GM12878 (cell line): ENCODE data around the gene CSH1. TPM values are rescaled to one million over a fixed set of nuclear protein-coding genes. Genes with fewer than 3 reads are reported as not detected.
"Not testable (repeated sequence)": the region's sequence is repeated elsewhere in the genome, so short reads cannot be mapped to it uniquely, and the experiment has no call there.

Experiments used
- ATAC-seq: fragments of 200-7000 bp; cut with Tn5 transposase; 3 replicates; pipeline ENCODE4 v1.9.1; 2020; ENCODE audit warnings: mild to moderate bottlenecking, moderate library complexity
- BruUV-seq: library from RNA; stranded (reverse); fragments of 400-500 nt; replicated peaks from 2 replicates; lab custom pipeline; 2021; lab: Mats Ljungman, UMichigan
- CTCF ChIA-PET: fragments of 300-600 bp; sonication (Branson Sonifier 250); formaldehyde crosslinking; extraction: SDS; loops from one replicate; lab custom pipeline; 2021; ENCODE audit warnings: inconsistent platforms; lab: Yijun Ruan, JAX
- POLR2A ChIA-PET: fragments of 350-600 bp; formaldehyde crosslinking; extraction: SDS; loops from one replicate; lab custom pipeline; 2021; ENCODE audit warnings: inconsistent platforms; lab: Charles Lee
- RAD21 ChIA-PET: fragments of 300-600 bp; sonication (Branson Sonifier 250); formaldehyde crosslinking; loops from one replicate; lab custom pipeline; 2023; ENCODE audit warnings: antibody characterized with exemption; ENCODE audit not compliant: unreplicated experiment; lab: Charles Lee
- SMC1A ChIA-PET: fragments of 300-600 bp; sonication (Branson Sonifier 250); formaldehyde crosslinking; loops from one replicate; lab custom pipeline; 2023; ENCODE audit not compliant: unreplicated experiment, uncharacterized antibody; lab: Charles Lee
- DNase-seq: peaks from one replicate; pipeline ENCODE4 v3.0.0-alpha.2; 2011; ENCODE audit warnings: low read depth, low spot score
- FAIRE-seq: peaks from 3 replicates; lab custom pipeline; 2011; peaks lifted over from hg19 to GRCh38; lab: Jason Lieb, UNC
- H2AFZ ChIP-seq: 2 replicates; pipeline ENCODE4 v1.6.0; 2011; ENCODE audit warnings: low read depth, low read length, control low read depth; ENCODE audit not compliant: control insufficient read depth
- H3K27ac ChIP-seq: 2 replicates; pipeline ENCODE4 v1.5.1; 2011; ENCODE audit warnings: control low read depth; ENCODE audit not compliant: control insufficient read depth, insufficient read depth
- H3K27me3 ChIP-seq, 2 experiments: replicated peaks in 1 of 2; 2 replicates each; pipeline versions ENCODE4 v1.6.0 to v1.6.1; 2011; ENCODE audit warnings: low read length in 1 of 2; ENCODE audit not compliant: control insufficient read depth in 2 of 2, insufficient read depth in 2 of 2
- H3K36me3 ChIP-seq, 2 experiments: 2 replicates each; pipeline ENCODE4 v1.5.1; 2011; ENCODE audit warnings: low read length in 1 of 2; ENCODE audit not compliant: control insufficient read depth in 2 of 2, insufficient read depth in 2 of 2
- H3K4me1 ChIP-seq: 2 replicates; pipeline ENCODE4 v1.6.1; 2011; ENCODE audit warnings: mild to moderate bottlenecking, low read length, moderate library complexity, mixed read lengths; ENCODE audit not compliant: control insufficient read depth, insufficient read depth
- H3K4me2 ChIP-seq: 2 replicates; pipeline ENCODE4 v1.6.0; 2011; ENCODE audit warnings: control low read depth; ENCODE audit not compliant: control insufficient read depth, insufficient read depth
- H3K4me3 ChIP-seq: fragments of 200-600 bp; sonication (generic); 2 replicates; pipeline ENCODE4 v1.5.1; 2016
- H3K79me2 ChIP-seq: 2 replicates; pipeline ENCODE4 v1.6.0; 2011; ENCODE audit warnings: low read length; ENCODE audit not compliant: control insufficient read depth, insufficient read depth
- H3K9ac ChIP-seq: 2 replicates; pipeline ENCODE4 v1.8.0; 2011; ENCODE audit warnings: low read length, control low read depth, mixed read lengths; ENCODE audit not compliant: control insufficient read depth, insufficient read depth
- H3K9me3 ChIP-seq: replicated peaks from 3 replicates; pipeline ENCODE4 v1.5.1; 2011; ENCODE audit warnings: mild to moderate bottlenecking, low read length; ENCODE audit not compliant: control insufficient read depth, insufficient read depth
- H4K20me1 ChIP-seq: 2 replicates; pipeline ENCODE4 v1.6.0; 2011; ENCODE audit not compliant: control insufficient read depth, insufficient read depth
- BHLHE40 ChIP-seq, 2 experiments: fragments of 450-650 bp in 1 of 2; IDR thresholded peaks; 2 replicates each; pipeline ENCODE4 v1.6.1; 2011 to 2017; ENCODE audit warnings: low read depth in 2 of 2, borderline replicate concordance in 1 of 2, improper control_type of control experiment in 1 of 2, low read length in 1 of 2, mild to moderate bottlenecking in 1 of 2
- IKZF2 ChIP-seq, 2 experiments: fragments of 450-650 bp; IDR thresholded peaks; 2 replicates each; pipeline ENCODE4 v1.6.1; 2017; ENCODE audit warnings: mild to moderate bottlenecking in 2 of 2, moderate library complexity in 2 of 2
- MEF2B ChIP-seq: fragments of 450-650 bp; IDR thresholded peaks from 2 replicates; pipeline ENCODE4 v1.6.1; 2018; ENCODE audit warnings: mild to moderate bottlenecking, moderate library complexity; ENCODE audit not compliant: partially characterized antibody, poor library complexity, severe bottlenecking
- MTA2 ChIP-seq: fragments of 450-650 bp; IDR thresholded peaks from 2 replicates; pipeline ENCODE4 v1.6.1; 2016; ENCODE audit warnings: low read depth, mild to moderate bottlenecking, moderate library complexity
- NBN ChIP-seq: fragments of 450-650 bp; IDR thresholded peaks from 2 replicates; pipeline ENCODE4 v1.6.1; 2016
- POU2F2 ChIP-seq: IDR thresholded peaks from 3 replicates; pipeline ENCODE4 v1.6.1; 2011; ENCODE audit warnings: low read depth, mild to moderate bottlenecking, low read length, borderline replicate concordance
- RELB ChIP-seq: fragments of 450-650 bp; IDR thresholded peaks from 2 replicates; pipeline ENCODE4 v1.6.1; 2017; ENCODE audit warnings: low read depth, mild to moderate bottlenecking, moderate library complexity
- SPI1 ChIP-seq: IDR thresholded peaks from 2 replicates; pipeline ENCODE4 v1.6.1; 2011; ENCODE audit warnings: low read depth, mild to moderate bottlenecking, low read length, moderate library complexity, borderline replicate concordance; ENCODE audit not compliant: insufficient read depth
- ZNF687 ChIP-seq: fragments of 450-650 bp; IDR thresholded peaks from 2 replicates; pipeline ENCODE4 v1.6.1; 2017; ENCODE audit warnings: mild to moderate bottlenecking, moderate library complexity
- WGBS: methylation state at CpG from one replicate; pipeline ENCODE4 v1.1.6; 2016; ENCODE audit warnings: low lambda C conversion rate; ENCODE audit not compliant: insufficient replicate concordance, insufficient coverage; ENCODE audit errors: missing lambda C conversion rate; 5-methylcytosine and 5-hydroxymethylcytosine counted together
- in situ Hi-C: fragments of 300-500 bp; cut with MboI; formaldehyde crosslinking; loops from 9 replicates; pipeline ENCODE4 v1.14.3; 2018; ENCODE audit warnings: mixed read lengths
- intact Hi-C: fragments of 100-400 bp; cut with micrococcal nuclease; formaldehyde crosslinking; loops from one replicate; pipeline ENCODE4 v1.14.2; 2022; ENCODE audit not compliant: unreplicated experiment
- polyA plus RNA-seq, 11 experiments: library from polyadenylated mRNA; depleted of rRNA in 4 of 11; unstranded in 6 of 11; stranded (reverse) in 5 of 11; fragments of >200 nt; fragmentation: Nextera tagmentation in 4 of 11; fragmentation: Illumina TruSeq in 1 of 11; extraction: Ambion mirVana in 4 of 11; extraction: Trizol in 1 of 11; gene quantifications; 1 replicate in 1 of 11; 2 replicates in 10 of 11; pipeline versions ENCODE4 v1.2.1 to v1.2.3, GENCODE V29; 2011 to 2016; ENCODE audit warnings: inconsistent platforms in 2 of 11, missing spikeins in 2 of 11, low read depth in 1 of 11
- total RNA-seq, 4 experiments: library from RNA; depleted of rRNA in 3 of 4; stranded (reverse); fragments of >200 nt in 3 of 4; fragmentation: Illumina TruSeq in 1 of 4; extraction: Trizol in 1 of 4; gene quantifications; 2 replicates each; pipeline versions ENCODE4 v1.2.1 to v1.2.3, GENCODE V29; 2013 to 2021
- TF ChIP-seq, protein P1 (sequence below): fragments of 450-650 bp; IDR thresholded peaks from 2 replicates; pipeline ENCODE4 v1.6.1; 2017; ENCODE audit warnings: mild to moderate bottlenecking, low read depth, inconsistent platforms; ENCODE audit not compliant: poor library complexity, severe bottlenecking

CSH1 gene
- total and polyA plus RNA-seq, 10 of the 15 experiments (the other 5 are each of a cell fraction or from before 2014, with no cell fraction given) = not detected

DNA sequence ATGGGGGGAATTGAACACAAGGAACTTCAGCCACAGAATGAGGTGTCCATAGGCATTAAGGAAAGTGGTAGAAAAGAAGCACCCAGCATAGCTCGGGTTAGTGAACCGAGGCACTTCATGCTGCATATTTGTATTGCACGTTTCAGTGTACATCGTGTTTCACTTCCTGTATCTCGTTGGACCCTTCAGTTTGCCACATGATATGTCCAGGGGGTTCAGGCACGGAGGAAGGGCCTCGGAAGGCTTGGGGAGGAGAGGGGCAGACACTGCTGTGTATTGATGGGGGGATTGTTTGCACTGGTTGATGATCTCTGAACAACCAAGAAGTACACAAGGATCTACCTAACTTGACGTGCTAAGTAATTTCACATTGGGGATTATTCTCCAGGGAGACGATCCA lies 26.0 kb upstream of the CSH1 start:
- peak; percentile 80 for ATAC-seq
- peak overlapping the region; percentile 71 for H2AFZ ChIP-seq
- 2% methylated on average over 9 of the region's 9 CpGs for WGBS
- SMC1A ChIA-PET = interaction anchor here (0.7 to 14.0 kb wide), 9 partner anchors 9 to 212 kb away, joined by 3 to 248 read pairs (median 6); partner anchors contain the start of genes CD79B and ICAM2
- H3K4me3 ChIP-seq, H3K79me2 ChIP-seq, H3K9me3 ChIP-seq, BruUV-seq, H3K27me3 ChIP-seq, intact Hi-C loops, H3K36me3 ChIP-seq, DNase-seq, H3K9ac ChIP-seq, H4K20me1 ChIP-seq: not testable (repeated sequence)
- peak; percentile 62 for FAIRE-seq
- POLR2A ChIA-PET = interaction anchor here (0.6 to 1.5 kb wide), 7 partner anchors 9 to 1236 kb away, joined by 3 to 15 read pairs (median 4); partner anchors contain the start of genes CD79B and POLG2
- CTCF ChIA-PET = interaction anchor here (0.6 to 17.4 kb wide), 13 partner anchors 9 to 211 kb away, joined by 3 to 481 read pairs (median 5); partner anchors contain the start of gene CD79B
- TF ChIP-seq ZNF687 (peak; percentile 75), MEF2B (peak; percentile 80), BHLHE40 (IDR thresholded peaks at IDR 0.05; ENCODE audit: borderline replicate concordance in 1 of 2, low read depth in 2 of 2, low read length in 1 of 2) (peak; percentile 52 to 91; a peak in 3 of 4 replicates), RELB (peak; percentile 52; the same call in 1 of the 2 replicates), SPI1 (peak; percentile 79), MTA2 (peak; percentile 45; the same call in 1 of the 2 replicates), POU2F2 (0 out of 3 replicates have a peak, but pooled peaks have one; percentile 32), NBN (0 out of 2 replicates have a peak, but pooled peaks have one; percentile 65), IKZF2 (IDR thresholded peaks at IDR 0.05) (peak; percentile 52 to 65; a peak in 3 of 4 replicates)
- TF ChIP-seq, protein P1, sequence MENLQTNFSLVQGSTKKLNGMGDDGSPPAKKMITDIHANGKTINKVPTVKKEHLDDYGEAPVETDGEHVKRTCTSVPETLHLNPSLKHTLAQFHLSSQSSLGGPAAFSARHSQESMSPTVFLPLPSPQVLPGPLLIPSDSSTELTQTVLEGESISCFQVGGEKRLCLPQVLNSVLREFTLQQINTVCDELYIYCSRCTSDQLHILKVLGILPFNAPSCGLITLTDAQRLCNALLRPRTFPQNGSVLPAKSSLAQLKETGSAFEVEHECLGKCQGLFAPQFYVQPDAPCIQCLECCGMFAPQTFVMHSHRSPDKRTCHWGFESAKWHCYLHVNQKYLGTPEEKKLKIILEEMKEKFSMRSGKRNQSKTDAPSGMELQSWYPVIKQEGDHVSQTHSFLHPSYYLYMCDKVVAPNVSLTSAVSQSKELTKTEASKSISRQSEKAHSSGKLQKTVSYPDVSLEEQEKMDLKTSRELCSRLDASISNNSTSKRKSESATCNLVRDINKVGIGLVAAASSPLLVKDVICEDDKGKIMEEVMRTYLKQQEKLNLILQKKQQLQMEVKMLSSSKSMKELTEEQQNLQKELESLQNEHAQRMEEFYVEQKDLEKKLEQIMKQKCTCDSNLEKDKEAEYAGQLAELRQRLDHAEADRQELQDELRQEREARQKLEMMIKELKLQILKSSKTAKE = peak; percentile 20
- RAD21 ChIA-PET = interaction anchor here (1.2 to 9.2 kb wide), 7 partner anchors 11 to 210 kb away, joined by 3 to 288 read pairs (median 13); partner anchors contain the start of genes CD79B and ICAM2
- in situ Hi-C loops = loop anchor here (5.0 kb wide), 2 partner anchors 100 to 210 kb away; partner anchors contain the start of genes ERN1 and ICAM2
- peak overlapping the region; percentile 47 for H3K4me2 ChIP-seq
- peaks cover 19% of the 10 kb centered on the region for H3K4me1 ChIP-seq
- peak overlapping the region; percentile 62; the same call in 1 of the 2 replicates for H3K27ac ChIP-seq
